DND-41 (cell line): ENCODE results near the gene GATB.
A peak's percentile ranks its signal among the peaks of the same experiment; 100 is the strongest.

Source experiments
- ATAC-seq: fragments of 200-7000 bp; cut with Tn5 transposase; 3 replicates; pipeline ENCODE4 v1.9.1; 2021; ENCODE audit warnings: low read depth; ENCODE audit not compliant: insufficient read depth
- DNase-seq: peaks from one replicate; pipeline ENCODE4 v3.0.0-alpha.2; 2020
- H2AFZ ChIP-seq: 2 replicates; pipeline ENCODE4 v1.6.0; 2012; ENCODE audit warnings: low read depth, low read length
- H3K27ac ChIP-seq: 2 replicates; pipeline ENCODE4 v1.5.1; 2012; ENCODE audit warnings: low read length, inconsistent platforms
- H3K27me3 ChIP-seq: fragments of 200-600 bp; sonication (generic); 2 replicates; pipeline ENCODE4 v1.6.0; 2012; ENCODE audit warnings: low read length, mild to moderate bottlenecking, inconsistent platforms; ENCODE audit not compliant: insufficient read depth, poor library complexity
- H3K36me3 ChIP-seq: 2 replicates; pipeline ENCODE4 v1.5.1; 2012; ENCODE audit warnings: low read length, inconsistent platforms; ENCODE audit not compliant: insufficient read depth
- H3K4me1 ChIP-seq: 2 replicates; pipeline ENCODE4 v1.5.1; 2012; ENCODE audit warnings: mild to moderate bottlenecking, low read length; ENCODE audit not compliant: insufficient read depth
- H3K4me2 ChIP-seq: 2 replicates; pipeline ENCODE4 v1.6.0; 2012; ENCODE audit warnings: mild to moderate bottlenecking, moderate library complexity, low read length, inconsistent platforms; ENCODE audit not compliant: insufficient read depth
- H3K4me3 ChIP-seq, 2 experiments: fragments of 200-600 bp in 1 of 2; shearing (Covaris generic) in 1 of 2; 2 replicates each; pipeline ENCODE4 v1.5.1; 2012 to 2016; ENCODE audit warnings: inconsistent platforms in 2 of 2, low read length in 2 of 2, mild to moderate bottlenecking in 2 of 2, low read depth in 1 of 2, moderate library complexity in 1 of 2
- H3K79me2 ChIP-seq: 2 replicates; pipeline ENCODE4 v1.6.0; 2012; ENCODE audit warnings: low read length, inconsistent platforms; ENCODE audit not compliant: insufficient read depth
- H3K9ac ChIP-seq: 2 replicates; pipeline ENCODE4 v1.6.0; 2012; ENCODE audit warnings: low read depth, mild to moderate bottlenecking, inconsistent platforms, low read length, moderate library complexity
- H3K9me3 ChIP-seq: 2 replicates; pipeline ENCODE4 v1.5.1; 2012; ENCODE audit warnings: low read length, moderate library complexity, mild to moderate bottlenecking, inconsistent platforms; ENCODE audit not compliant: insufficient read depth, severe bottlenecking
- H4K20me1 ChIP-seq: 2 replicates; pipeline ENCODE4 v1.6.0; 2012; ENCODE audit warnings: low read length; ENCODE audit not compliant: insufficient read depth
- CTCF ChIP-seq: IDR thresholded peaks from 2 replicates; pipeline ENCODE4 v1.5.1; 2012; ENCODE audit warnings: borderline replicate concordance, low read length, moderate library complexity, mild to moderate bottlenecking; ENCODE audit not compliant: poor library complexity, severe bottlenecking; ENCODE audit errors: extremely low read depth
- EZH2 ChIP-seq: IDR thresholded peaks from 3 replicates; pipeline ENCODE4 v1.6.1; 2012; ENCODE audit warnings: borderline replicate concordance, low read depth, mild to moderate bottlenecking, moderate library complexity, low read length, inconsistent platforms; ENCODE audit not compliant: severe bottlenecking

The GATB gene

GRCh38 chr4:151668689-151669402 is 92.0 kb downstream of the GATB start:
- ATAC-seq (no peak), DNase-seq (no peak)
- no peak for TF ChIP-seq CTCF
- Histone ChIP-seq H3K4me1 (peaks cover 16% of the 10 kb centered on the region), H3K79me2 (no peaks in the 10 kb centered on the region), H4K20me1 (no peaks in the 10 kb centered on the region), H3K9me3 (no peaks in the 10 kb centered on the region), H3K9ac (no peak overlapping the region), H3K27ac (no peak overlapping the region), H2AFZ (no peak overlapping the region), H3K36me3 (peaks cover 3% of the 10 kb centered on the region; the same call in 1 of the 2 replicates), H3K4me3 (no peak overlapping the region), H3K4me2 (no peak overlapping the region), H3K27me3 (no peaks in the 10 kb centered on the region)

- H3K9ac ChIP-seq, result no peak overlapping the region
- no peak for DNase-seq
These were observed 93.1 kb downstream of the GATB start for GRCh38 chr4:151667666-151668065.

GRCh38 chr4:151667048-151667447 is 93.8 kb downstream of the GATB start:
- DNase-seq (peak; percentile 67), ATAC-seq (peak; percentile 96)
- no peaks in the 10 kb centered on the region for H3K27me3 ChIP-seq
- H2AFZ ChIP-seq, result peak overlapping the region; percentile 28
- H3K9ac ChIP-seq, result 0 out of 2 replicates have a peak overlapping the region, but pooled peaks have one; percentile 4
- peaks cover 3% of the 10 kb centered on the region; the same call in 1 of the 2 replicates for H3K36me3 ChIP-seq
- H3K4me3 ChIP-seq, result no peak overlapping the region
- peaks cover 16% of the 10 kb centered on the region for H3K4me1 ChIP-seq
- H3K79me2 ChIP-seq, result no peaks in the 10 kb centered on the region
- TF ChIP-seq CTCF, result no peak
- TF ChIP-seq EZH2, result no peak
- H3K27ac ChIP-seq, result peak overlapping the region; percentile 62
- H3K4me2 ChIP-seq, result no peak overlapping the region
- no peaks in the 10 kb centered on the region for H4K20me1 ChIP-seq
- H3K9me3 ChIP-seq, result no peaks in the 10 kb centered on the region

More at GRCh38 chr4:151667666-151668065, 93.1 kb downstream of the GATB start:
- Histone ChIP-seq H4K20me1 (no peaks in the 10 kb centered on the region), H3K27me3 (no peaks in the 10 kb centered on the region), H3K79me2 (no peaks in the 10 kb centered on the region), H3K27ac (peak overlapping the region; percentile 62), H3K4me3 (no peak overlapping the region), H3K4me1 (peaks cover 16% of the 10 kb centered on the region), H3K36me3 (peaks cover 3% of the 10 kb centered on the region; the same call in 1 of the 2 replicates), H3K9me3 (no peaks in the 10 kb centered on the region), H3K4me2 (no peak overlapping the region), H2AFZ (peak overlapping the region; percentile 28; the same call in 1 of the 2 replicates)
- no peak for ATAC-seq
- TF ChIP-seq EZH2 (no peak), CTCF (no peak)
